Mononuclear cell (primary cell): Measurements from ENCODE around the gene B3GAT1. TPM values are rescaled to one million over a fixed set of nuclear protein-coding genes. Genes with fewer than 3 reads are reported as not detected.

Experiments
- H3K27me3 ChIP-seq: 2 replicates; pipeline ENCODE4 v1.6.0; 2011; ENCODE audit warnings: low read length, control low read depth; ENCODE audit not compliant: insufficient read depth
- H3K4me1 ChIP-seq: 2 replicates; pipeline ENCODE4 v1.5.1; 2011; ENCODE audit warnings: mild to moderate bottlenecking, low read length, control low read depth; ENCODE audit not compliant: insufficient read depth
- H3K4me3 ChIP-seq: 2 replicates; pipeline ENCODE4 v1.5.1; 2011; ENCODE audit warnings: mild to moderate bottlenecking, low read length, moderate library complexity
- H3K9me3 ChIP-seq: 2 replicates; pipeline ENCODE4 v1.5.1; 2011; ENCODE audit warnings: low read depth, mild to moderate bottlenecking, control low read depth, low read length
- total RNA-seq: library from RNA; depleted of rRNA; stranded (reverse); fragments of >200 nt; gene quantifications from one replicate; pipeline ENCODE4 v1.2.3, GENCODE V29; 2012

B3GAT1 gene
- total RNA-seq, 1 donor, result 0.73 TPM

- Histone ChIP-seq H3K4me1 (peaks cover 8% of the 10 kb centered on the region), H3K4me3 (no peak overlapping the region), H3K27me3 (peaks cover 29% of the 10 kb centered on the region), H3K9me3 (no peaks in the 10 kb centered on the region)
Measured at GRCh38 chr11:134330611-134331353, 81.3 kb downstream of the B3GAT1 start.

Other genes starting within 250 kb of the B3GAT1 start
- gene NCAPD3, start 188.3 kb downstream of the B3GAT1 start, total RNA-seq, result 17.0 TPM
- 36.5 TPM for gene VPS26B, start 187.6 kb downstream of the B3GAT1 start, total RNA-seq
- gene THYN1, start 158.9 kb downstream of the B3GAT1 start, total RNA-seq, result 22.5 TPM
- gene ACAD8, start 158.7 kb downstream of the B3GAT1 start, total RNA-seq, result 10.0 TPM
- 0.52 TPM for gene GLB1L3, start 135.9 kb downstream of the B3GAT1 start, total RNA-seq
- 0.42 TPM for gene GLB1L2, start 80.3 kb downstream of the B3GAT1 start, total RNA-seq